Esophagus squamous epithelium (tissue), 4 donors: ENCODE measurements around the gene CTNNA2.

Source experiments
- POLR2A ChIP-seq, 4 donors: fragments of 450-650 bp; IDR thresholded peaks; one replicate each; pipeline ENCODE4 v1.6.1; 2017; ENCODE audit warnings: antibody characterized with exemption in 4 of 4, mild to moderate bottlenecking in 4 of 4, moderate library complexity in 3 of 4
- TF ChIP-seq, protein P1 (sequence below), 6 experiments: fragments of 450-650 bp in 4 of 6; fragments of 200-600 bp in 2 of 6; sonication (generic) in 2 of 6; IDR thresholded peaks; one replicate each; pipeline ENCODE4 v1.5.1; 2016 to 2019; ENCODE audit warnings: antibody characterized with exemption in 6 of 6, mild to moderate bottlenecking in 4 of 6, moderate library complexity in 4 of 6

DNA sequence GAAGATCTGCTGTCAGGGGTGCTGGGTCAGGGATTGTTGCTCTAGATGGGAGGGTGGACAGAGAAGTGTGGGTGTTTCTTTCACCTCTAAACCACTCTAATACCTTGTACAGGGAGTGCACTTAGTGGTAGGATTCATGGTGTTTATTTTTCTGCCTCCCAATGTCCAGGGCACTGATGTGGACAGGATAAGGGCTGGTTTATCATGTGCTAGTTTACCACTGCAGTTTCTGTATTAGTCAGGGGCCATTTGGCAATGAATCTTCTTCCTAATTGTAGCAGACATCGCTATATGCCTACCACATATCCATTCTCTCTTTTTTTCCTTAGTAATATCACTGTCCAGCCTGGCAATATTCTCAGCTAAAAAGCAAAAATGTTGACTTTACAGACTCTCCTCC, 842.0 kb downstream of the CTNNA2 start:
- TF ChIP-seq, protein P1, sequence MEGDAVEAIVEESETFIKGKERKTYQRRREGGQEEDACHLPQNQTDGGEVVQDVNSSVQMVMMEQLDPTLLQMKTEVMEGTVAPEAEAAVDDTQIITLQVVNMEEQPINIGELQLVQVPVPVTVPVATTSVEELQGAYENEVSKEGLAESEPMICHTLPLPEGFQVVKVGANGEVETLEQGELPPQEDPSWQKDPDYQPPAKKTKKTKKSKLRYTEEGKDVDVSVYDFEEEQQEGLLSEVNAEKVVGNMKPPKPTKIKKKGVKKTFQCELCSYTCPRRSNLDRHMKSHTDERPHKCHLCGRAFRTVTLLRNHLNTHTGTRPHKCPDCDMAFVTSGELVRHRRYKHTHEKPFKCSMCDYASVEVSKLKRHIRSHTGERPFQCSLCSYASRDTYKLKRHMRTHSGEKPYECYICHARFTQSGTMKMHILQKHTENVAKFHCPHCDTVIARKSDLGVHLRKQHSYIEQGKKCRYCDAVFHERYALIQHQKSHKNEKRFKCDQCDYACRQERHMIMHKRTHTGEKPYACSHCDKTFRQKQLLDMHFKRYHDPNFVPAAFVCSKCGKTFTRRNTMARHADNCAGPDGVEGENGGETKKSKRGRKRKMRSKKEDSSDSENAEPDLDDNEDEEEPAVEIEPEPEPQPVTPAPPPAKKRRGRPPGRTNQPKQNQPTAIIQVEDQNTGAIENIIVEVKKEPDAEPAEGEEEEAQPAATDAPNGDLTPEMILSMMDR (IDR thresholded peaks at IDR 0.05) = no peak
- no peak for TF ChIP-seq POLR2A (IDR thresholded peaks at IDR 0.05)
